ENCODE data around the gene ONECUT3. TPM values are rescaled to one million over a fixed set of nuclear protein-coding genes. Genes with fewer than 3 reads are reported as not detected.

ONECUT3 gene
- polyA plus RNA-seq, 1 of the 3 experiments (the other 2 are of a cell fraction): not detected

DNA sequence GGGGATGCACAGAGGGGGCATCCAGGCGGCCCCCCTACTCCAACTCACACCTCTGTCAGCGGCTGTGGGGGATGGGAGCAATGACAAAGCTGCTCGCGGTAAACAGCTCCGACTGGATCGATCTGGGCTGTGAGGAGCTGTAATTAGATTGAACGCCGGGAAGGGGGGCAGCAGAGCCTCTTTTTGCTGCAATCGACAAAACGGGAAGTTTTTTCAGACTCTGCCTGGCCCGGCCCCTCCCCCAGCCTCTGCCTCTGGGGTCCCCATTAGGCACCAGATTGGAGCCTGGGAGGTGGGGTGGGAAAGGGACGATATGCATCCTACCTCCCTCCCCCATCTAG lies 16.3 kb downstream of the ONECUT3 start:
- DNase-seq: no peak
- CTCF ChIA-PET: interaction anchor here (0.9 to 2.6 kb wide), 4 partner anchors 12 to 164 kb away, joined by 3 to 16 read pairs (median 14); partner anchors contain the start of gene UQCR11

More for the DNA sequence above, 16.3 kb downstream of the ONECUT3 start:
- Histone ChIP-seq H3K4me1 (ENCODE audit: control insufficient read depth in 1 of 2, insufficient read depth in 2 of 2, low read depth in 1 of 2, low read length in 1 of 2) (no peaks in the 10 kb centered on the region), H3K36me3 (replicated peaks in 1 of 2; ENCODE audit: control insufficient read depth in 1 of 2, insufficient read depth in 2 of 2, low read length in 1 of 2) (no peaks in the 10 kb centered on the region), H3K4me3 (ENCODE audit: low read depth in 2 of 2, low read length in 1 of 2) (no peak overlapping the region), H4K20me1 (ENCODE audit: insufficient read depth) (0 out of 2 replicates have a peak, but pooled peaks cover 4% of the 10 kb centered on the region), H3K27me3 (ENCODE audit: insufficient read depth) (peaks cover 62% of the 10 kb centered on the region), H3K9me3 (peaks cover 8% of the 10 kb centered on the region; the same call in 1 of the 2 replicates), H3F3A (replicated peaks; ENCODE audit: insufficient read depth) (peaks cover 3% of the 10 kb centered on the region), H3K4me2 (no peak overlapping the region), H3K79me2 (ENCODE audit: insufficient read depth) (no peaks in the 10 kb centered on the region), H3K27ac (ENCODE audit: low read depth in 2 of 2, low read length in 1 of 2) (no peak overlapping the region), H3K9me2 (no peaks in the 10 kb centered on the region), H2AFZ (ENCODE audit: low read depth) (no peak overlapping the region), H3K9ac (no peak overlapping the region)
- 8% methylated on average over 7 of the region's 12 CpGs for WGBS (ENCODE audit: low lambda C conversion rate)
- TF ChIP-seq FOSL2 (IDR thresholded peaks at IDR 0.05; ENCODE audit: borderline replicate concordance, low read depth) (no peak), GABPA (IDR thresholded peaks at IDR 0.05; ENCODE audit: low read depth) (no peak), CHD2 (IDR thresholded peaks at IDR 0.05; ENCODE audit: low read length, partially characterized antibody) (no peak), RXRA (IDR thresholded peaks at IDR 0.05; ENCODE audit: borderline replicate concordance, low read depth) (no peak), ELF1 (IDR thresholded peaks at IDR 0.05) (no peak), FOXM1 (IDR thresholded peaks at IDR 0.05; ENCODE audit: low read depth) (no peak), POLR2AphosphoS5 (IDR thresholded peaks at IDR 0.05; ENCODE audit: low read depth, low read length) (no peak), EP300 (IDR thresholded peaks at IDR 0.05; ENCODE audit: borderline replicate concordance in 1 of 2, low read depth in 1 of 2, low read length in 1 of 2) (no peak), EZH2phosphoT487 (IDR thresholded peaks at IDR 0.05; ENCODE audit: borderline replicate concordance, low read depth) (no peak), SMC3 (IDR thresholded peaks at IDR 0.05; ENCODE audit: low read depth, low read length) (no peak), TEAD4 (IDR thresholded peaks at IDR 0.05; ENCODE audit: borderline replicate concordance, insufficient read depth) (no peak), MEF2A (IDR thresholded peaks at IDR 0.05; ENCODE audit: borderline replicate concordance, low read depth) (no peak), FOXJ3 (CRISPR knock-in tag; IDR thresholded peaks at IDR 0.05) (no peak), CTCF (IDR thresholded peaks at IDR 0.05) (no peak), NRF1 (IDR thresholded peaks at IDR 0.05; ENCODE audit: low read depth, low read length) (no peak)
- TF ChIP-seq, protein P1, sequence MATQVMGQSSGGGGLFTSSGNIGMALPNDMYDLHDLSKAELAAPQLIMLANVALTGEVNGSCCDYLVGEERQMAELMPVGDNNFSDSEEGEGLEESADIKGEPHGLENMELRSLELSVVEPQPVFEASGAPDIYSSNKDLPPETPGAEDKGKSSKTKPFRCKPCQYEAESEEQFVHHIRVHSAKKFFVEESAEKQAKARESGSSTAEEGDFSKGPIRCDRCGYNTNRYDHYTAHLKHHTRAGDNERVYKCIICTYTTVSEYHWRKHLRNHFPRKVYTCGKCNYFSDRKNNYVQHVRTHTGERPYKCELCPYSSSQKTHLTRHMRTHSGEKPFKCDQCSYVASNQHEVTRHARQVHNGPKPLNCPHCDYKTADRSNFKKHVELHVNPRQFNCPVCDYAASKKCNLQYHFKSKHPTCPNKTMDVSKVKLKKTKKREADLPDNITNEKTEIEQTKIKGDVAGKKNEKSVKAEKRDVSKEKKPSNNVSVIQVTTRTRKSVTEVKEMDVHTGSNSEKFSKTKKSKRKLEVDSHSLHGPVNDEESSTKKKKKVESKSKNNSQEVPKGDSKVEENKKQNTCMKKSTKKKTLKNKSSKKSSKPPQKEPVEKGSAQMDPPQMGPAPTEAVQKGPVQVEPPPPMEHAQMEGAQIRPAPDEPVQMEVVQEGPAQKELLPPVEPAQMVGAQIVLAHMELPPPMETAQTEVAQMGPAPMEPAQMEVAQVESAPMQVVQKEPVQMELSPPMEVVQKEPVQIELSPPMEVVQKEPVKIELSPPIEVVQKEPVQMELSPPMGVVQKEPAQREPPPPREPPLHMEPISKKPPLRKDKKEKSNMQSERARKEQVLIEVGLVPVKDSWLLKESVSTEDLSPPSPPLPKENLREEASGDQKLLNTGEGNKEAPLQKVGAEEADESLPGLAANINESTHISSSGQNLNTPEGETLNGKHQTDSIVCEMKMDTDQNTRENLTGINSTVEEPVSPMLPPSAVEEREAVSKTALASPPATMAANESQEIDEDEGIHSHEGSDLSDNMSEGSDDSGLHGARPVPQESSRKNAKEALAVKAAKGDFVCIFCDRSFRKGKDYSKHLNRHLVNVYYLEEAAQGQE (IDR thresholded peaks at IDR 0.05; ENCODE audit: low read depth, low read length): no peak
- TF ChIP-seq, protein P2, sequence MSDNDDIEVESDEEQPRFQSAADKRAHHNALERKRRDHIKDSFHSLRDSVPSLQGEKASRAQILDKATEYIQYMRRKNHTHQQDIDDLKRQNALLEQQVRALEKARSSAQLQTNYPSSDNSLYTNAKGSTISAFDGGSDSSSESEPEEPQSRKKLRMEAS (IDR thresholded peaks at IDR 0.05; ENCODE audit: low read depth): no peak
- POLR2A ChIA-PET: no interaction called here
